Right lobe of liver (tissue), 6 donors: Measurements from ENCODE around the gene SYNE1. TPM values are rescaled to one million over a fixed set of nuclear protein-coding genes. Genes with fewer than 3 reads are reported as not detected.

Experiments
- ATAC-seq, 4 donors: fragments of 200-7000 bp; cut with Tn5 transposase; one replicate each; pipeline ENCODE4 v1.9.1; 2020; ENCODE audit warnings: mild to moderate bottlenecking in 4 of 4, moderate library complexity in 4 of 4
- DNase-seq, 3 donors: peaks; one replicate each; pipeline ENCODE4 v3.0.0-alpha.2; 2020
- H3K27ac ChIP-seq, 3 donors: fragments of 200-600 bp; one replicate each; pipeline ENCODE4 v1.8.0; 2022
- H3K27me3 ChIP-seq, 2 donors: fragments of 200-600 bp; one replicate each; pipeline ENCODE4 v1.8.0; 2022
- H3K36me3 ChIP-seq, 4 donors: fragments of 200-600 bp; sonication (generic) in 1 of 4; one replicate each; pipeline versions ENCODE4 v1.5.1 to v1.8.0; 2017 to 2022; ENCODE audit warnings: control low read depth in 1 of 4
- H3K4me1 ChIP-seq, 4 donors: fragments of 200-600 bp; sonication (generic) in 1 of 4; one replicate each; pipeline versions ENCODE4 v1.5.1 to v1.8.0; 2017 to 2022; ENCODE audit warnings: control low read depth in 1 of 4
- H3K4me3 ChIP-seq, 3 donors: fragments of 200-600 bp; one replicate each; pipeline ENCODE4 v1.8.0; 2022
- H3K9me3 ChIP-seq, 4 donors: fragments of 200-600 bp; sonication (generic) in 1 of 4; one replicate each; pipeline versions ENCODE4 v1.5.1 to v1.8.0; 2017 to 2022; ENCODE audit warnings: control low read depth in 1 of 4
- CTCF ChIP-seq, 4 donors: fragments of 200-600 bp in 3 of 4; fragments of 450-650 bp in 1 of 4; IDR thresholded peaks; one replicate each; pipeline versions ENCODE4 v1.5.1 to v1.8.0; 2016 to 2022; ENCODE audit warnings: antibody characterized with exemption in 4 of 4, mild to moderate bottlenecking in 2 of 4
- POLR2A ChIP-seq: fragments of 450-650 bp; IDR thresholded peaks from one replicate; pipeline ENCODE4 v1.6.1; 2017; ENCODE audit warnings: antibody characterized with exemption, mild to moderate bottlenecking
- WGBS: methylation state at CpG from one replicate; pipeline ENCODE4 v1.1.6; 2018; ENCODE audit warnings: low coverage, low lambda C conversion rate; ENCODE audit not compliant: insufficient coverage; ENCODE audit errors: missing lambda C conversion rate; 5-methylcytosine and 5-hydroxymethylcytosine counted together
- intact Hi-C, 2 donors: fragments of 100-400 bp; cut with DNase I; formaldehyde crosslinking; loops; one replicate each; pipeline versions ENCODE4 v1.11.2 to v1.14.1; 2022
- total RNA-seq, 6 experiments: library from RNA; depleted of rRNA in 2 of 6; stranded (reverse); fragments of >200 nt in 2 of 6; fragmentation: NEBNext Ultra II Directional in 3 of 6; extraction: Animal tissue kit (Norgen Biotek cat#: 25700) in 3 of 6; gene quantifications; one replicate each; pipeline versions ENCODE4 v1.1.0 to v1.2.4, GENCODE V29; 2016 to 2023
- donor health status: DM: no; HTN: yes; CAD: no.
- donor health status: DM: no; HTN: no; CAD: no.
- donor health status: DM: no; HTN: no; CAD: no.
- donor health status: DM: no; HTN: yes; CAD: no.
- donor health status: DM: no; HTN: yes; CAD: no.

SYNE1 gene
- total RNA-seq, 6 experiments from 2014 or later = 22.8 to 43.2 (median 25.0) TPM

- Histone ChIP-seq H3K36me3 (peaks cover 0 to 22% (median 13%) of the 10 kb centered on the region in 4 donors), H3K27me3 (no peaks in the 10 kb centered on the region), H3K27ac (no peak overlapping the region), H3K4me1 (no peaks in the 10 kb centered on the region), H3K9me3 (no peaks in the 10 kb centered on the region), H3K4me3 (no peak overlapping the region)
- TF ChIP-seq CTCF (IDR thresholded peaks at IDR 0.05) = no peak
- WGBS = 100% methylated on average over 2 of the region's 5 CpGs
- DNase-seq (no peak), ATAC-seq (no peak)
- intact Hi-C loops = no loop called here
Measured at GRCh38 chr6:152195896-152196295, 441.3 kb downstream of the SYNE1 start.

- Histone ChIP-seq H3K27ac (no peak overlapping the region), H3K36me3 (peaks cover 0 to 4% (median 0%) of the 10 kb centered on the region in 4 donors), H3K4me3 (no peak overlapping the region), H3K9me3 (no peaks in the 10 kb centered on the region), H3K27me3 (no peaks in the 10 kb centered on the region), H3K4me1 (no peaks in the 10 kb centered on the region)
- ATAC-seq = no peak
- intact Hi-C loops = no loop called here
- TF ChIP-seq CTCF (IDR thresholded peaks at IDR 0.05) (no peak), POLR2A (no peak)
- 73% methylated on average over 1 of the region's 2 CpGs for WGBS
- no peak for DNase-seq
Measured at GRCh38 chr6:152189736-152190135, 447.4 kb downstream of the SYNE1 start.

- 87% methylated on average over 3 of the region's 3 CpGs for WGBS
- no peaks in the 10 kb centered on the region for H3K27me3 ChIP-seq
- H3K9me3 ChIP-seq = no peaks in the 10 kb centered on the region
- TF ChIP-seq CTCF (IDR thresholded peaks at IDR 0.05) (no peak), POLR2A (no peak)
- H3K36me3 ChIP-seq = peaks cover 0 to 4% (median 0%) of the 10 kb centered on the region in 4 donors
- ATAC-seq = no peak
- DNase-seq = no peak
- intact Hi-C loops = no loop called here
- H3K4me1 ChIP-seq = no peaks in the 10 kb centered on the region
- no peak overlapping the region for H3K4me3 ChIP-seq
- H3K27ac ChIP-seq = no peak overlapping the region
Measured at GRCh38 chr6:152188011-152188410, 449.2 kb downstream of the SYNE1 start.

DNA sequence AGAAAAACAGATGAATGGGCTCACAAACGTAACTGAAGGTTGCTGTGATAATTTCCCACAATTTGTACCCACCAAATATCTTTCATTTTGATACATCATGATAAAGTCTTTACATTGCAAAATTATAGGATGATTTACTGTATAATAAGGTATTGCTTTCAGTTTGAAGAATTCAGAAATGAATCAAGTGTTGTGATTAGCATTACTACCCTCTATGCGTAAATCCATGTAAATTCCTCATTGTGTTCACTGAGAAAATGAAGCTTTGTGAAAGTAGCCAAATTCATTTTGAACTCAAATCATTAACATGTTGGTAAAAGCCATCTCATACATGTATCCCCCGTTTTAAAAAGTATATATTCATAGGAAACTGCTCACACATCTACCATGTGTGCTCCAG is 450.3 kb downstream of the SYNE1 start:
- H3K4me1 ChIP-seq = no peaks in the 10 kb centered on the region
- no peaks in the 10 kb centered on the region for H3K9me3 ChIP-seq
- intact Hi-C loops = no loop called here
- H3K36me3 ChIP-seq = peaks cover 0 to 4% (median 0%) of the 10 kb centered on the region in 4 donors
- no peak overlapping the region for H3K4me3 ChIP-seq
- TF ChIP-seq CTCF (IDR thresholded peaks at IDR 0.05) (no peak), POLR2A (no peak)
- ATAC-seq (no peak), DNase-seq (no peak)
- 98% methylated on average over 3 of the region's 3 CpGs for WGBS
- no peaks in the 10 kb centered on the region for H3K27me3 ChIP-seq
- H3K27ac ChIP-seq = no peak overlapping the region
